ENCODE measurements around the gene RAD23A.

GRCh38 chr19:12938779-12939601, 6.7 kb upstream of the RAD23A start:
- TF ChIP-seq SUZ12 (IDR thresholded peaks at IDR 0.05; ENCODE audit: extremely low read depth, insufficient read depth, insufficient read length) (no peak), ZNF274 (IDR thresholded peaks at IDR 0.05; ENCODE audit: low read depth, low read length) (no peak), YY1 (IDR thresholded peaks at IDR 0.05; ENCODE audit: insufficient read depth, insufficient read length) (no peak)
